GM23338 (cell line): ENCODE measurements around the gene PSMD10. TPM values are rescaled to one million over a fixed set of nuclear protein-coding genes. Genes with fewer than 3 reads are reported as not detected.

Experiments
- ATAC-seq: fragments of 200-7000 bp; cut with Tn5 transposase; 3 replicates; pipeline ENCODE4 v1.9.1; 2020
- DNase-seq: peaks from one replicate; pipeline ENCODE4 v3.0.0-alpha.2; 2015; ENCODE audit warnings: low spot score
- H2AFZ ChIP-seq: fragments of 200-600 bp; sonication (generic); 2 replicates; pipeline ENCODE4 v1.8.0; 2016; ENCODE audit warnings: antibody characterized with exemption, mild to moderate bottlenecking, moderate library complexity
- H3F3A ChIP-seq: fragments of 200-600 bp; sonication (generic); replicated peaks from 2 replicates; pipeline ENCODE4 v1.8.0; 2017; ENCODE audit warnings: antibody characterized with exemption, mixed run types, low read depth
- H3K27ac ChIP-seq: fragments of 200-600 bp; sonication (generic); 2 replicates; pipeline ENCODE4 v1.6.1; 2016; ENCODE audit warnings: low read depth
- H3K27me3 ChIP-seq: fragments of 200-600 bp; sonication (generic); 2 replicates; pipeline ENCODE4 v1.8.0; 2016; ENCODE audit warnings: mild to moderate bottlenecking, mixed run types, moderate library complexity; ENCODE audit not compliant: insufficient read depth
- H3K36me3 ChIP-seq: fragments of 200-600 bp; sonication (generic); 2 replicates; pipeline ENCODE4 v1.8.0; 2016; ENCODE audit warnings: mild to moderate bottlenecking; ENCODE audit not compliant: insufficient read depth
- H3K4me1 ChIP-seq: fragments of 200-600 bp; sonication (generic); 2 replicates; pipeline ENCODE4 v1.8.0; 2016; ENCODE audit warnings: mild to moderate bottlenecking, moderate library complexity; ENCODE audit not compliant: insufficient read depth
- H3K4me2 ChIP-seq: fragments of 200-600 bp; sonication (generic); 2 replicates; pipeline ENCODE4 v1.7.1; 2017; ENCODE audit warnings: mixed run types
- H3K4me3 ChIP-seq: fragments of 200-600 bp; sonication (generic); 2 replicates; pipeline ENCODE4 v1.6.1; 2016; ENCODE audit warnings: mixed run types
- H3K79me2 ChIP-seq: fragments of 200-600 bp; sonication (generic); replicated peaks from 2 replicates; pipeline ENCODE4 v1.8.0; 2017; ENCODE audit warnings: mild to moderate bottlenecking; ENCODE audit not compliant: insufficient read depth
- H3K9me2 ChIP-seq: fragments of 200-600 bp; sonication (generic); 2 replicates; pipeline ENCODE4 v1.8.0; 2017; ENCODE audit not compliant: insufficient read depth
- H4K20me1 ChIP-seq: fragments of 200-600 bp; sonication (generic); replicated peaks from 2 replicates; pipeline ENCODE4 v1.8.0; 2017; ENCODE audit warnings: mild to moderate bottlenecking; ENCODE audit not compliant: insufficient read depth
- H3K27ac Mint-ChIP-seq: 2 replicates; pipeline ENCODE4 v1.8.0; 2020; ENCODE audit warnings: inconsistent platforms, mild to moderate bottlenecking, moderate library complexity, mixed read lengths
- H3K27me3 Mint-ChIP-seq: 3 replicates; pipeline ENCODE4 v1.8.0; 2022; ENCODE audit warnings: low read depth, mild to moderate bottlenecking, moderate library complexity, mixed read lengths, inconsistent platforms; ENCODE audit not compliant: insufficient read depth, poor library complexity
- H3K36me3 Mint-ChIP-seq: 3 replicates; pipeline ENCODE4 v1.8.0; 2021; ENCODE audit warnings: low read depth, mild to moderate bottlenecking, inconsistent platforms, moderate library complexity, mixed read lengths
- H3K4me1 Mint-ChIP-seq: 3 replicates; pipeline ENCODE4 v1.8.0; 2020; ENCODE audit warnings: mild to moderate bottlenecking, inconsistent platforms, mixed read lengths
- H3K4me3 Mint-ChIP-seq: 3 replicates; pipeline ENCODE4 v1.8.0; 2021; ENCODE audit warnings: moderate library complexity, mild to moderate bottlenecking, inconsistent platforms, mixed read lengths
- H3K9me3 Mint-ChIP-seq: 3 replicates; pipeline ENCODE4 v1.8.0; 2020; ENCODE audit warnings: moderate library complexity, mild to moderate bottlenecking, inconsistent platforms, mixed read lengths
- CREB1 ChIP-seq: fragments of 250-450 bp; sonication (Bioruptor Pico); IDR thresholded peaks from 2 replicates; pipeline ENCODE4 v1.5.0; 2020; ENCODE audit warnings: low read depth, mild to moderate bottlenecking, moderate library complexity
- CTCF ChIP-seq, 2 experiments: fragments of 200-600 bp in 1 of 2; sonication (generic) in 1 of 2; conservative IDR thresholded peaks; 2 replicates each; pipeline versions ENCODE4 v1.5.1 to v1.6.1; 2016 to 2017; ENCODE audit warnings: antibody characterized with exemption in 2 of 2, low read depth in 2 of 2, mild to moderate bottlenecking in 2 of 2, moderate library complexity in 1 of 2
- ETS1 ChIP-seq: IDR thresholded peaks from 2 replicates; pipeline ENCODE4 v1.6.1; 2016; ENCODE audit warnings: antibody characterized with exemption
- EZH2 ChIP-seq: fragments of 200-600 bp; sonication (generic); IDR thresholded peaks from one replicate; pipeline ENCODE4 v1.8.0; 2017; ENCODE audit warnings: antibody characterized with exemption, mild to moderate bottlenecking, low read depth; ENCODE audit not compliant: unreplicated experiment
- EZH2phosphoT487 ChIP-seq: fragments of 200-600 bp; sonication (generic); IDR thresholded peaks from one replicate; pipeline ENCODE4 v1.8.1; 2018; ENCODE audit warnings: antibody characterized with exemption; ENCODE audit not compliant: unreplicated experiment
- JUNB ChIP-seq: IDR thresholded peaks from one replicate; pipeline ENCODE4 v1.6.1; 2016; ENCODE audit warnings: antibody characterized with exemption; ENCODE audit not compliant: unreplicated experiment
- NANOG ChIP-seq: IDR thresholded peaks from 2 replicates; pipeline ENCODE4 v1.6.1; 2016; ENCODE audit warnings: antibody characterized with exemption, borderline replicate concordance
- POLR2AphosphoS5 ChIP-seq: IDR thresholded peaks from 2 replicates; pipeline ENCODE4 v1.6.1; 2016; ENCODE audit warnings: antibody characterized with exemption, low read depth
- STAT1 ChIP-seq: IDR thresholded peaks from one replicate; pipeline ENCODE4 v1.6.1; 2016; ENCODE audit warnings: antibody characterized with exemption; ENCODE audit not compliant: unreplicated experiment
- ZNF114 ChIP-seq: fragments of 250-450 bp; sonication (Bioruptor Pico); IDR thresholded peaks from 2 replicates; pipeline ENCODE4 v1.5.0; 2020; ENCODE audit warnings: mild to moderate bottlenecking, moderate library complexity
- ZNF331 ChIP-seq: fragments of 250-450 bp; sonication (Bioruptor Pico); IDR thresholded peaks from 2 replicates; pipeline ENCODE4 v1.5.0; 2020; ENCODE audit warnings: low read depth, mild to moderate bottlenecking, moderate library complexity
- polyA plus RNA-seq: library from polyadenylated mRNA; unstranded; fragments of >200 nt; fragmentation: Nextera tagmentation; extraction: Ambion mirVana; gene quantifications from 2 replicates; pipeline ENCODE4 v1.2.1, GENCODE V29; 2016
- total RNA-seq: library from RNA; depleted of rRNA; stranded (reverse); fragments of >200 nt; shearing (Covaris generic); gene quantifications from 2 replicates; pipeline ENCODE4 v1.2.3, GENCODE V29; 2014
- TF ChIP-seq, protein P1 (sequence below): IDR thresholded peaks from one replicate; pipeline ENCODE4 v1.6.1; 2018; ENCODE audit warnings: antibody characterized with exemption; ENCODE audit not compliant: unreplicated experiment
- TF ChIP-seq, protein P2 (sequence below): fragments of 250-450 bp; sonication (Bioruptor Pico); IDR thresholded peaks from 2 replicates; pipeline ENCODE4 v1.5.0; 2020; ENCODE audit warnings: mild to moderate bottlenecking, moderate library complexity

PSMD10 gene
- total and polyA plus RNA-seq, 2 experiments from 2014 or later, result 53.0 to 61.2 TPM

GRCh38 chrX:108123591-108124366 is 32.4 kb upstream of the PSMD10 start:
- Histone ChIP-seq H3K27ac (no peak overlapping the region), H3K4me1 (peaks cover 4% of the 10 kb centered on the region; the same call in 1 of the 2 replicates), H2AFZ (no peak overlapping the region), H3F3A (no peaks in the 10 kb centered on the region), H3K27me3 (no peaks in the 10 kb centered on the region), H3K36me3 (no peaks in the 10 kb centered on the region), H3K4me2 (no peak overlapping the region), H3K9me2 (no peaks in the 10 kb centered on the region), H3K79me2 (no peaks in the 10 kb centered on the region), H4K20me1 (no peaks in the 10 kb centered on the region), H3K4me3 (no peak overlapping the region)
- Mint-ChIP-seq H3K27me3 (no peaks in the 10 kb centered on the region), H3K27ac (no peak overlapping the region), H3K4me1 (peaks cover 20% of the 10 kb centered on the region), H3K36me3 (no peaks in the 10 kb centered on the region), H3K4me3 (no peak overlapping the region), H3K9me3 (no peaks in the 10 kb centered on the region)
- ATAC-seq (no peak), DNase-seq (no peak)
- TF ChIP-seq CTCF (conservative IDR thresholded peaks at IDR 0.05; ENCODE audit: low read depth in 2 of 2) (no peak), NANOG (no peak), ZNF331 (CRISPR knock-in tag) (no peak), ZNF114 (no peak), JUNB (no peak), POLR2AphosphoS5 (no peak), STAT1 (no peak), CREB1 (CRISPR knock-in tag) (no peak), EZH2 (no peak), EZH2phosphoT487 (no peak), ETS1 (no peak)
- TF ChIP-seq, protein P1, sequence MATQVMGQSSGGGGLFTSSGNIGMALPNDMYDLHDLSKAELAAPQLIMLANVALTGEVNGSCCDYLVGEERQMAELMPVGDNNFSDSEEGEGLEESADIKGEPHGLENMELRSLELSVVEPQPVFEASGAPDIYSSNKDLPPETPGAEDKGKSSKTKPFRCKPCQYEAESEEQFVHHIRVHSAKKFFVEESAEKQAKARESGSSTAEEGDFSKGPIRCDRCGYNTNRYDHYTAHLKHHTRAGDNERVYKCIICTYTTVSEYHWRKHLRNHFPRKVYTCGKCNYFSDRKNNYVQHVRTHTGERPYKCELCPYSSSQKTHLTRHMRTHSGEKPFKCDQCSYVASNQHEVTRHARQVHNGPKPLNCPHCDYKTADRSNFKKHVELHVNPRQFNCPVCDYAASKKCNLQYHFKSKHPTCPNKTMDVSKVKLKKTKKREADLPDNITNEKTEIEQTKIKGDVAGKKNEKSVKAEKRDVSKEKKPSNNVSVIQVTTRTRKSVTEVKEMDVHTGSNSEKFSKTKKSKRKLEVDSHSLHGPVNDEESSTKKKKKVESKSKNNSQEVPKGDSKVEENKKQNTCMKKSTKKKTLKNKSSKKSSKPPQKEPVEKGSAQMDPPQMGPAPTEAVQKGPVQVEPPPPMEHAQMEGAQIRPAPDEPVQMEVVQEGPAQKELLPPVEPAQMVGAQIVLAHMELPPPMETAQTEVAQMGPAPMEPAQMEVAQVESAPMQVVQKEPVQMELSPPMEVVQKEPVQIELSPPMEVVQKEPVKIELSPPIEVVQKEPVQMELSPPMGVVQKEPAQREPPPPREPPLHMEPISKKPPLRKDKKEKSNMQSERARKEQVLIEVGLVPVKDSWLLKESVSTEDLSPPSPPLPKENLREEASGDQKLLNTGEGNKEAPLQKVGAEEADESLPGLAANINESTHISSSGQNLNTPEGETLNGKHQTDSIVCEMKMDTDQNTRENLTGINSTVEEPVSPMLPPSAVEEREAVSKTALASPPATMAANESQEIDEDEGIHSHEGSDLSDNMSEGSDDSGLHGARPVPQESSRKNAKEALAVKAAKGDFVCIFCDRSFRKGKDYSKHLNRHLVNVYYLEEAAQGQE, result no peak
- TF ChIP-seq, protein P2, sequence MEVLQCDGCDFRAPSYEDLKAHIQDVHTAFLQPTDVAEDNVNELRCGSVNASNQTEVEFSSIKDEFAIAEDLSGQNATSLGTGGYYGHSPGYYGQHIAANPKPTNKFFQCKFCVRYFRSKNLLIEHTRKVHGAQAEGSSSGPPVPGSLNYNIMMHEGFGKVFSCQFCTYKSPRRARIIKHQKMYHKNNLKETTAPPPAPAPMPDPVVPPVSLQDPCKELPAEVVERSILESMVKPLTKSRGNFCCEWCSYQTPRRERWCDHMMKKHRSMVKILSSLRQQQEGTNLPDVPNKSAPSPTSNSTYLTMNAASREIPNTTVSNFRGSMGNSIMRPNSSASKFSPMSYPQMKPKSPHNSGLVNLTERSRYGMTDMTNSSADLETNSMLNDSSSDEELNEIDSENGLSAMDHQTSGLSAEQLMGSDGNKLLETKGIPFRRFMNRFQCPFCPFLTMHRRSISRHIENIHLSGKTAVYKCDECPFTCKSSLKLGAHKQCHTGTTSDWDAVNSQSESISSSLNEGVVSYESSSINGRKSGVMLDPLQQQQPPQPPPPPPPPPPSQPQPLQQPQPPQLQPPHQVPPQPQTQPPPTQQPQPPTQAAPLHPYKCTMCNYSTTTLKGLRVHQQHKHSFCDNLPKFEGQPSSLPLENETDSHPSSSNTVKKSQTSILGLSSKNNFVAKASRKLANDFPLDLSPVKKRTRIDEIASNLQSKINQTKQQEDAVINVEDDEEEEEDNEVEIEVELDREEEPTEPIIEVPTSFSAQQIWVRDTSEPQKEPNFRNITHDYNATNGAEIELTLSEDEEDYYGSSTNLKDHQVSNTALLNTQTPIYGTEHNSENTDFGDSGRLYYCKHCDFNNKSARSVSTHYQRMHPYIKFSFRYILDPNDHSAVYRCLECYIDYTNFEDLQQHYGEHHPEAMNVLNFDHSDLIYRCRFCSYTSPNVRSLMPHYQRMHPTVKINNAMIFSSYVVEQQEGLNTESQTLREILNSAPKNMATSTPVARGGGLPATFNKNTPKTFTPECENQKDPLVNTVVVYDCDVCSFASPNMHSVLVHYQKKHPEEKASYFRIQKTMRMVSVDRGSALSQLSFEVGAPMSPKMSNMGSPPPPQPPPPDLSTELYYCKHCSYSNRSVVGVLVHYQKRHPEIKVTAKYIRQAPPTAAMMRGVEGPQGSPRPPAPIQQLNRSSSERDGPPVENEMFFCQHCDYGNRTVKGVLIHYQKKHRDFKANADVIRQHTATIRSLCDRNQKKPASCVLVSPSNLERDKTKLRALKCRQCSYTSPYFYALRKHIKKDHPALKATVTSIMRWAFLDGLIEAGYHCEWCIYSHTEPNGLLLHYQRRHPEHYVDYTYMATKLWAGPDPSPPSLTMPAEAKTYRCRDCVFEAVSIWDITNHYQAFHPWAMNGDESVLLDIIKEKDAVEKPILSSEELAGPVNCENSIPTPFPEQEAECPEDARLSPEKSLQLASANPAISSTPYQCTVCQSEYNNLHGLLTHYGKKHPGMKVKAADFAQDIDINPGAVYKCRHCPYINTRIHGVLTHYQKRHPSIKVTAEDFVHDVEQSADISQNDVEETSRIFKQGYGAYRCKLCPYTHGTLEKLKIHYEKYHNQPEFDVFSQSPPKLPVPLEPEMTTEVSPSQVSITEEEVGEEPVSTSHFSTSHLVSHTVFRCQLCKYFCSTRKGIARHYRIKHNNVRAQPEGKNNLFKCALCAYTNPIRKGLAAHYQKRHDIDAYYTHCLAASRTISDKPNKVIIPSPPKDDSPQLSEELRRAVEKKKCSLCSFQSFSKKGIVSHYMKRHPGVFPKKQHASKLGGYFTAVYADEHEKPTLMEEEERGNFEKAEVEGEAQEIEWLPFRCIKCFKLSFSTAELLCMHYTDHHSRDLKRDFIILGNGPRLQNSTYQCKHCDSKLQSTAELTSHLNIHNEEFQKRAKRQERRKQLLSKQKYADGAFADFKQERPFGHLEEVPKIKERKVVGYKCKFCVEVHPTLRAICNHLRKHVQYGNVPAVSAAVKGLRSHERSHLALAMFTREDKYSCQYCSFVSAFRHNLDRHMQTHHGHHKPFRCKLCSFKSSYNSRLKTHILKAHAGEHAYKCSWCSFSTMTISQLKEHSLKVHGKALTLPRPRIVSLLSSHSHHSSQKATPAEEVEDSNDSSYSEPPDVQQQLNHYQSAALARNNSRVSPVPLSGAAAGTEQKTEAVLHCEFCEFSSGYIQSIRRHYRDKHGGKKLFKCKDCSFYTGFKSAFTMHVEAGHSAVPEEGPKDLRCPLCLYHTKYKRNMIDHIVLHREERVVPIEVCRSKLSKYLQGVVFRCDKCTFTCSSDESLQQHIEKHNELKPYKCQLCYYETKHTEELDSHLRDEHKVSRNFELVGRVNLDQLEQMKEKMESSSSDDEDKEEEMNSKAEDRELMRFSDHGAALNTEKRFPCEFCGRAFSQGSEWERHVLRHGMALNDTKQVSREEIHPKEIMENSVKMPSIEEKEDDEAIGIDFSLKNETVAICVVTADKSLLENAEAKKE (CRISPR knock-in tag), result no peak
